ENCODE data around the gene STXBP5.

DNA sequence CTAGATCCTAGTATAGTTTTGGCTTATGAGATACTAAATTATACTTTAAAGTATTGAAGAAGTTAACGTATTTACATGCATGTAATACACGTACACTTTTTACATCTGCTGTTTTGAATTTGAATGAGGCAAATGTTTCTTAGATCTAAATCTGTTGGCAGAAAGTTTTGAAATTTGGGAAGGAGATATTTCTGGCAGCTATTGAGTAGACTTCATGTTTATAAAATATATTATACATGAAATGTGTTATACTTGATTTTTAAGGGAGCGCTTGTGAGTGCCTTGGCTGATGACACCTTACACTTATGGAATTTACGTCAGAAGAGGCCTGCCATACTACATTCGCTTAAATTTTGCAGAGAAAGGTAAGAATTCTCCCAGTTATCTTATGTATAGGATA lies 34.7 kb downstream of the STXBP5 start:
- TF ChIP-seq, protein P1, sequence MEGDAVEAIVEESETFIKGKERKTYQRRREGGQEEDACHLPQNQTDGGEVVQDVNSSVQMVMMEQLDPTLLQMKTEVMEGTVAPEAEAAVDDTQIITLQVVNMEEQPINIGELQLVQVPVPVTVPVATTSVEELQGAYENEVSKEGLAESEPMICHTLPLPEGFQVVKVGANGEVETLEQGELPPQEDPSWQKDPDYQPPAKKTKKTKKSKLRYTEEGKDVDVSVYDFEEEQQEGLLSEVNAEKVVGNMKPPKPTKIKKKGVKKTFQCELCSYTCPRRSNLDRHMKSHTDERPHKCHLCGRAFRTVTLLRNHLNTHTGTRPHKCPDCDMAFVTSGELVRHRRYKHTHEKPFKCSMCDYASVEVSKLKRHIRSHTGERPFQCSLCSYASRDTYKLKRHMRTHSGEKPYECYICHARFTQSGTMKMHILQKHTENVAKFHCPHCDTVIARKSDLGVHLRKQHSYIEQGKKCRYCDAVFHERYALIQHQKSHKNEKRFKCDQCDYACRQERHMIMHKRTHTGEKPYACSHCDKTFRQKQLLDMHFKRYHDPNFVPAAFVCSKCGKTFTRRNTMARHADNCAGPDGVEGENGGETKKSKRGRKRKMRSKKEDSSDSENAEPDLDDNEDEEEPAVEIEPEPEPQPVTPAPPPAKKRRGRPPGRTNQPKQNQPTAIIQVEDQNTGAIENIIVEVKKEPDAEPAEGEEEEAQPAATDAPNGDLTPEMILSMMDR (IDR thresholded peaks at IDR 0.05; ENCODE audit: low read length), result no peak
- no peak for TF ChIP-seq EZH2 (optimal IDR thresholded peaks at IDR 0.05; ENCODE audit: low read depth, low read length)
- no peak for TF ChIP-seq EZH2phosphoT487 (IDR thresholded peaks at IDR 0.05; ENCODE audit: low read length)

Measured in MM.1S (cell line).